GM12874 (cell line): ENCODE results near the gene RADIL.

ENCODE experiments used
- CTCF ChIP-seq: IDR thresholded peaks from 2 replicates; pipeline ENCODE4 v1.5.1; 2011; ENCODE audit warnings: low read depth, mild to moderate bottlenecking, control low read depth, low read length, moderate library complexity; ENCODE audit not compliant: insufficient read depth

RADIL gene

GRCh38 chr7:4808026-4808425, 75.5 kb downstream of the RADIL start:
- no peak for TF ChIP-seq CTCF

GRCh38 chr7:4807598-4808016, 75.9 kb downstream of the RADIL start:
- no peak for TF ChIP-seq CTCF

- TF ChIP-seq CTCF, result no peak
Measured at GRCh38 chr7:4806983-4807597, 76.4 kb downstream of the RADIL start.

- no peak for TF ChIP-seq CTCF
Measured at GRCh38 chr7:4805984-4806300, 77.6 kb downstream of the RADIL start.

GRCh38 chr7:4805110-4805983, 78.2 kb downstream of the RADIL start:
- TF ChIP-seq CTCF, result no peak

GRCh38 chr7:4803397-4804241, 79.9 kb downstream of the RADIL start:
- TF ChIP-seq CTCF, result no peak

GRCh38 chr7:4801839-4802231, 81.7 kb downstream of the RADIL start:
- no peak for TF ChIP-seq CTCF
